KOPT-K1 (cell line): ENCODE measurements around the gene RBKS.

ENCODE experiments used
- H3K27ac ChIP-seq: fragments of 200-600 bp; sonication (generic); 2 replicates; pipeline ENCODE4 v1.5.1; 2016; ENCODE audit warnings: antibody characterized with exemption, mild to moderate bottlenecking, low read depth, low read length; ENCODE audit not compliant: poor library complexity, severe bottlenecking
- H3K36me3 ChIP-seq: fragments of 200-600 bp; sonication (generic); 2 replicates; pipeline ENCODE4 v1.5.1; 2017; ENCODE audit warnings: antibody characterized with exemption, mild to moderate bottlenecking, low read length, moderate library complexity; ENCODE audit not compliant: insufficient read depth
- H3K9me3 ChIP-seq: fragments of 200-600 bp; sonication (generic); 2 replicates; pipeline ENCODE4 v1.5.1; 2017; ENCODE audit warnings: antibody characterized with exemption, low read length, mild to moderate bottlenecking; ENCODE audit not compliant: insufficient read depth, poor library complexity, severe bottlenecking

The RBKS gene

GRCh38 chr2:27914041-27914804 is 24.0 kb upstream of the RBKS start:
- Histone ChIP-seq H3K36me3 (no peaks in the 10 kb centered on the region), H3K27ac (no peak overlapping the region), H3K9me3 (no peaks in the 10 kb centered on the region)

GRCh38 chr2:27912512-27912911 is 22.3 kb upstream of the RBKS start:
- no peak overlapping the region for H3K27ac ChIP-seq
- H3K36me3 ChIP-seq = no peaks in the 10 kb centered on the region
- no peaks in the 10 kb centered on the region for H3K9me3 ChIP-seq

GRCh38 chr2:27911458-27912210 is 21.4 kb upstream of the RBKS start:
- Histone ChIP-seq H3K9me3 (no peaks in the 10 kb centered on the region), H3K36me3 (no peaks in the 10 kb centered on the region), H3K27ac (no peak overlapping the region)

- H3K27ac ChIP-seq = no peak overlapping the region
- H3K36me3 ChIP-seq = no peaks in the 10 kb centered on the region
Observed at GRCh38 chr2:27909901-27910300, 19.7 kb upstream of the RBKS start.

GRCh38 chr2:27907547-27907946 is 17.4 kb upstream of the RBKS start:
- Histone ChIP-seq H3K36me3 (no peaks in the 10 kb centered on the region), H3K27ac (no peak overlapping the region)

More at GRCh38 chr2:27909901-27910300, 19.7 kb upstream of the RBKS start:
- no peaks in the 10 kb centered on the region for H3K9me3 ChIP-seq

GRCh38 chr2:27906074-27906473 is 15.9 kb upstream of the RBKS start:
- no peaks in the 10 kb centered on the region for H3K9me3 ChIP-seq
- no peak overlapping the region for H3K27ac ChIP-seq
- H3K36me3 ChIP-seq = no peaks in the 10 kb centered on the region

More at GRCh38 chr2:27907547-27907946, 17.4 kb upstream of the RBKS start:
- H3K9me3 ChIP-seq = no peaks in the 10 kb centered on the region

- no peak overlapping the region for H3K27ac ChIP-seq
- no peaks in the 10 kb centered on the region for H3K36me3 ChIP-seq
- no peaks in the 10 kb centered on the region for H3K9me3 ChIP-seq
Observed at GRCh38 chr2:27904405-27904665, 14.1 kb upstream of the RBKS start.

GRCh38 chr2:27903649-27904404 is 13.6 kb upstream of the RBKS start:
- H3K9me3 ChIP-seq = no peaks in the 10 kb centered on the region
- no peak overlapping the region for H3K27ac ChIP-seq
- 0 out of 2 replicates have a peak, but pooled peaks cover 3% of the 10 kb centered on the region for H3K36me3 ChIP-seq

- Histone ChIP-seq H3K27ac (no peak overlapping the region), H3K36me3 (0 out of 2 replicates have a peak, but pooled peaks cover 3% of the 10 kb centered on the region), H3K9me3 (no peaks in the 10 kb centered on the region)
Observed at GRCh38 chr2:27903018-27903417, 12.8 kb upstream of the RBKS start.

GRCh38 chr2:27902098-27902497 is 11.9 kb upstream of the RBKS start:
- Histone ChIP-seq H3K36me3 (peaks cover 3% of the 10 kb centered on the region; the same call in 1 of the 2 replicates), H3K27ac (no peak overlapping the region), H3K9me3 (no peaks in the 10 kb centered on the region)

GRCh38 chr2:27901234-27901633 is 11.0 kb upstream of the RBKS start:
- Histone ChIP-seq H3K36me3 (peaks cover 12% of the 10 kb centered on the region), H3K27ac (no peak overlapping the region), H3K9me3 (no peaks in the 10 kb centered on the region)

- Histone ChIP-seq H3K27ac (no peak overlapping the region), H3K36me3 (peaks cover 14% of the 10 kb centered on the region), H3K9me3 (no peaks in the 10 kb centered on the region)
Observed at GRCh38 chr2:27897717-27898116, 7.5 kb upstream of the RBKS start.

- H3K9me3 ChIP-seq = no peaks in the 10 kb centered on the region
- peaks cover 11% of the 10 kb centered on the region for H3K36me3 ChIP-seq
- H3K27ac ChIP-seq = no peak overlapping the region
Observed at GRCh38 chr2:27893006-27893405, 2.8 kb upstream of the RBKS start.

- Histone ChIP-seq H3K36me3 (peaks cover 7% of the 10 kb centered on the region), H3K9me3 (no peaks in the 10 kb centered on the region), H3K27ac (no peak overlapping the region)
Observed at GRCh38 chr2:27891673-27892105, 1.5 kb upstream of the RBKS start.
